HL-60 (cell line): ENCODE data around the gene DGAT2L6.

Source experiments
- GABPA ChIP-seq: IDR thresholded peaks from 2 replicates; pipeline ENCODE4 v1.6.1; 2012; ENCODE audit warnings: low read depth
- POLR2AphosphoS5 ChIP-seq: IDR thresholded peaks from 2 replicates; pipeline ENCODE4 v1.6.1; 2012; ENCODE audit warnings: low read depth
- SPI1 ChIP-seq: IDR thresholded peaks from 2 replicates; pipeline ENCODE4 v1.6.1; 2012; ENCODE audit warnings: low read depth, mild to moderate bottlenecking, borderline replicate concordance
- TF ChIP-seq, protein P1 (sequence below): IDR thresholded peaks from 2 replicates; pipeline ENCODE4 v1.6.1; 2012; ENCODE audit warnings: low read depth; ENCODE audit not compliant: insufficient replicate concordance
- TF ChIP-seq, protein P2 (sequence below): IDR thresholded peaks from one replicate; pipeline ENCODE4 v1.5.1; 2011; ENCODE audit warnings: low read length, control low read depth, inconsistent platforms; ENCODE audit not compliant: insufficient read depth

DNA sequence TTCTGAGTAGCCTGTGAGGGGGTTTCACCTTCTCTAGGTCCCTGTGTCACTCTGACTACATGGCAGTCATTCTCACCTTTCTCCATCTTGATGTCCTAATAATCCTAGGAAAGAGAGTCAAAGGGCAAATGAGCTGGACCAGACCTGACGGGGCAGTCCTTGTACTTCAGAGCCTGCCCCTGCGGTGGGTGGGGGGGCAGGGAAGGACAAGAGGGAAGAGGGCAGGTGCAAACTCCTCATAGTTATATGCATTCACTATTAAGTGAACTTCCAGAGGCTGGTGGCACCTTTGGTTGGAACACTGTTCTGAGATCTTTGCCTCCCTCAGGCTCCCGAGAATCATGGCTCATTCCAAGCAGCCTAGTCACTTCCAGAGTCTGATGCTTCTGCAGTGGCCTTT lies 57.1 kb downstream of the DGAT2L6 start, which contains the start of gene AWAT1:
- TF ChIP-seq, protein P1, sequence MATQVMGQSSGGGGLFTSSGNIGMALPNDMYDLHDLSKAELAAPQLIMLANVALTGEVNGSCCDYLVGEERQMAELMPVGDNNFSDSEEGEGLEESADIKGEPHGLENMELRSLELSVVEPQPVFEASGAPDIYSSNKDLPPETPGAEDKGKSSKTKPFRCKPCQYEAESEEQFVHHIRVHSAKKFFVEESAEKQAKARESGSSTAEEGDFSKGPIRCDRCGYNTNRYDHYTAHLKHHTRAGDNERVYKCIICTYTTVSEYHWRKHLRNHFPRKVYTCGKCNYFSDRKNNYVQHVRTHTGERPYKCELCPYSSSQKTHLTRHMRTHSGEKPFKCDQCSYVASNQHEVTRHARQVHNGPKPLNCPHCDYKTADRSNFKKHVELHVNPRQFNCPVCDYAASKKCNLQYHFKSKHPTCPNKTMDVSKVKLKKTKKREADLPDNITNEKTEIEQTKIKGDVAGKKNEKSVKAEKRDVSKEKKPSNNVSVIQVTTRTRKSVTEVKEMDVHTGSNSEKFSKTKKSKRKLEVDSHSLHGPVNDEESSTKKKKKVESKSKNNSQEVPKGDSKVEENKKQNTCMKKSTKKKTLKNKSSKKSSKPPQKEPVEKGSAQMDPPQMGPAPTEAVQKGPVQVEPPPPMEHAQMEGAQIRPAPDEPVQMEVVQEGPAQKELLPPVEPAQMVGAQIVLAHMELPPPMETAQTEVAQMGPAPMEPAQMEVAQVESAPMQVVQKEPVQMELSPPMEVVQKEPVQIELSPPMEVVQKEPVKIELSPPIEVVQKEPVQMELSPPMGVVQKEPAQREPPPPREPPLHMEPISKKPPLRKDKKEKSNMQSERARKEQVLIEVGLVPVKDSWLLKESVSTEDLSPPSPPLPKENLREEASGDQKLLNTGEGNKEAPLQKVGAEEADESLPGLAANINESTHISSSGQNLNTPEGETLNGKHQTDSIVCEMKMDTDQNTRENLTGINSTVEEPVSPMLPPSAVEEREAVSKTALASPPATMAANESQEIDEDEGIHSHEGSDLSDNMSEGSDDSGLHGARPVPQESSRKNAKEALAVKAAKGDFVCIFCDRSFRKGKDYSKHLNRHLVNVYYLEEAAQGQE: no peak
- TF ChIP-seq, protein P2, sequence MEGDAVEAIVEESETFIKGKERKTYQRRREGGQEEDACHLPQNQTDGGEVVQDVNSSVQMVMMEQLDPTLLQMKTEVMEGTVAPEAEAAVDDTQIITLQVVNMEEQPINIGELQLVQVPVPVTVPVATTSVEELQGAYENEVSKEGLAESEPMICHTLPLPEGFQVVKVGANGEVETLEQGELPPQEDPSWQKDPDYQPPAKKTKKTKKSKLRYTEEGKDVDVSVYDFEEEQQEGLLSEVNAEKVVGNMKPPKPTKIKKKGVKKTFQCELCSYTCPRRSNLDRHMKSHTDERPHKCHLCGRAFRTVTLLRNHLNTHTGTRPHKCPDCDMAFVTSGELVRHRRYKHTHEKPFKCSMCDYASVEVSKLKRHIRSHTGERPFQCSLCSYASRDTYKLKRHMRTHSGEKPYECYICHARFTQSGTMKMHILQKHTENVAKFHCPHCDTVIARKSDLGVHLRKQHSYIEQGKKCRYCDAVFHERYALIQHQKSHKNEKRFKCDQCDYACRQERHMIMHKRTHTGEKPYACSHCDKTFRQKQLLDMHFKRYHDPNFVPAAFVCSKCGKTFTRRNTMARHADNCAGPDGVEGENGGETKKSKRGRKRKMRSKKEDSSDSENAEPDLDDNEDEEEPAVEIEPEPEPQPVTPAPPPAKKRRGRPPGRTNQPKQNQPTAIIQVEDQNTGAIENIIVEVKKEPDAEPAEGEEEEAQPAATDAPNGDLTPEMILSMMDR: no peak
- TF ChIP-seq POLR2AphosphoS5 (no peak), GABPA (no peak), SPI1 (no peak)
